Astrocyte (in vitro differentiated cells and primary cell): ENCODE measurements around the gene PRKAG2. TPM values are rescaled to one million over a fixed set of nuclear protein-coding genes. Genes with fewer than 3 reads are reported as not detected.

Experiments used
- DNase-seq: peaks from one replicate; pipeline ENCODE4 v3.0.0-alpha.2; 2010; ENCODE audit warnings: low read depth
- FAIRE-seq: peaks from 2 replicates; lab custom pipeline; 2011; peaks lifted over from hg19 to GRCh38; lab: Jason Lieb, UNC
- H2AFZ ChIP-seq: 2 replicates; pipeline ENCODE4 v1.6.0; 2012; ENCODE audit warnings: low read depth, low read length, inconsistent platforms
- H3K27ac ChIP-seq: 2 replicates; pipeline ENCODE4 v1.5.1; 2011; ENCODE audit warnings: low read depth, low read length, inconsistent platforms
- H3K27me3 ChIP-seq: 2 replicates; pipeline ENCODE4 v1.6.0; 2011; ENCODE audit warnings: low read length, inconsistent platforms; ENCODE audit not compliant: insufficient read depth
- H3K36me3 ChIP-seq: 2 replicates; pipeline ENCODE4 v1.5.1; 2011; ENCODE audit warnings: low read length, inconsistent platforms; ENCODE audit not compliant: insufficient read depth
- H3K4me1 ChIP-seq: 2 replicates; pipeline ENCODE4 v1.5.1; 2011; ENCODE audit warnings: low read length, inconsistent platforms; ENCODE audit not compliant: insufficient read depth
- H3K4me2 ChIP-seq: 2 replicates; pipeline ENCODE4 v1.6.0; 2012; ENCODE audit warnings: low read length, inconsistent platforms
- H3K4me3 ChIP-seq: 2 replicates; pipeline ENCODE4 v1.5.1; 2011; ENCODE audit warnings: low read depth, mild to moderate bottlenecking, low read length, inconsistent platforms; ENCODE audit not compliant: insufficient read depth
- H3K79me2 ChIP-seq: 2 replicates; pipeline ENCODE4 v1.6.0; 2012; ENCODE audit warnings: mild to moderate bottlenecking, low read length, inconsistent platforms; ENCODE audit not compliant: insufficient read depth
- H3K9ac ChIP-seq: 2 replicates; pipeline ENCODE4 v1.6.0; 2012; ENCODE audit warnings: mild to moderate bottlenecking, low read length, inconsistent platforms
- H3K9me3 ChIP-seq: 2 replicates; pipeline ENCODE4 v1.5.1; 2012; ENCODE audit warnings: low read depth, mild to moderate bottlenecking, low read length, inconsistent platforms; ENCODE audit not compliant: insufficient read depth
- H4K20me1 ChIP-seq: 2 replicates; pipeline ENCODE4 v1.6.0; 2012; ENCODE audit warnings: low read length, inconsistent platforms; ENCODE audit not compliant: insufficient read depth
- H3K27ac Mint-ChIP-seq: one replicate; pipeline ENCODE4 v1.8.0; 2021; ENCODE audit warnings: mild to moderate bottlenecking, mixed read lengths; ENCODE audit not compliant: unreplicated experiment
- H3K27me3 Mint-ChIP-seq: one replicate; pipeline ENCODE4 v1.8.0; 2021; ENCODE audit warnings: low read depth, mixed read lengths; ENCODE audit not compliant: unreplicated experiment
- H3K36me3 Mint-ChIP-seq: one replicate; pipeline ENCODE4 v1.8.0; 2021; ENCODE audit warnings: low read depth, mixed read lengths; ENCODE audit not compliant: unreplicated experiment
- H3K4me1 Mint-ChIP-seq: one replicate; pipeline ENCODE4 v1.8.0; 2021; ENCODE audit warnings: low read depth, mixed read lengths; ENCODE audit not compliant: unreplicated experiment
- H3K4me3 Mint-ChIP-seq: one replicate; pipeline ENCODE4 v1.8.0; 2021; ENCODE audit warnings: mild to moderate bottlenecking, moderate library complexity, mixed read lengths; ENCODE audit not compliant: unreplicated experiment
- H3K9me3 Mint-ChIP-seq: one replicate; pipeline ENCODE4 v1.8.0; 2021; ENCODE audit warnings: mild to moderate bottlenecking, mixed read lengths; ENCODE audit not compliant: unreplicated experiment
- CTCF ChIP-seq: IDR thresholded peaks from 2 replicates; pipeline ENCODE4 v1.5.1; 2011; ENCODE audit warnings: low read depth, mild to moderate bottlenecking, inconsistent platforms, low read length, moderate library complexity; ENCODE audit not compliant: insufficient read depth
- EZH2 ChIP-seq: IDR thresholded peaks from 2 replicates; pipeline ENCODE4 v1.6.1; 2012; ENCODE audit warnings: mild to moderate bottlenecking, low read length, inconsistent platforms; ENCODE audit not compliant: insufficient read depth
- total RNA-seq: library from RNA; stranded (reverse); gene quantifications from 2 replicates; pipeline ENCODE4 v1.2.1, GENCODE V29; 2021

Gene PRKAG2
- total RNA-seq, 1 donor from 2014 or later: 40.7 TPM

DNA sequence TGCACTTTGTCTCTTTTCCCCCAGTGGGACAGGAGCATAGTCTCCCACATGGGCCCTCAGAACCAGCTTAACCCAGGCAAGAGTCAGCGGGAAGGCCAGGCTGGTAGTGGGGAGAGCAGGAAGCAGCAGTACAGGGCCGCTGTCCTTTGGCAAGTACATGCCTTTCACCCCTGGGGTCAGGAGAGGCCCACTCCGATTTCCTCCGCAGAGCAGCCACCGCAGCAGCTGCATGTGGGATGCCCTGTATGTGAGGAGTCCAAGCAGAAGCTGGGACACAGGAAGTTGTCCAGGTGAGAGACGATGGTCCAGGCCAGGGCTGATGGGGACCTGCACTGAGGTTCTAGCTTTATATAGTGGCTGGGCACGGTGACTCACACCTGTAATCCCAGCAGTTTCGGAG, 42.7 kb upstream of the PRKAG2 start:
- Mint-ChIP-seq H3K4me1 (no peaks in the 10 kb centered on the region), H3K36me3 (peaks cover 2% of the 10 kb centered on the region), H3K27ac (no peak overlapping the region), H3K27me3 (peaks cover 57% of the 10 kb centered on the region), H3K4me3 (no peak overlapping the region), H3K9me3 (peaks cover 3% of the 10 kb centered on the region)
- TF ChIP-seq EZH2: no peak
- no peak for TF ChIP-seq CTCF
- Histone ChIP-seq H3K9ac (no peak overlapping the region), H3K27ac (no peak overlapping the region), H3K27me3 (peaks cover 9% of the 10 kb centered on the region), H3K4me3 (no peak overlapping the region), H2AFZ (no peak overlapping the region), H3K79me2 (no peaks in the 10 kb centered on the region), H3K4me1 (no peaks in the 10 kb centered on the region), H4K20me1 (no peaks in the 10 kb centered on the region), H3K9me3 (peaks cover 3% of the 10 kb centered on the region), H3K4me2 (no peak overlapping the region), H3K36me3 (no peaks in the 10 kb centered on the region)
- no peak for DNase-seq
- FAIRE-seq: no peak

GRCh38 chr7:151918510-151918843, 41.6 kb upstream of the PRKAG2 start:
- H3K79me2 ChIP-seq: no peaks in the 10 kb centered on the region
- peaks cover 3% of the 10 kb centered on the region for H3K9me3 ChIP-seq
- Mint-ChIP-seq H3K9me3 (peaks cover 3% of the 10 kb centered on the region), H3K4me1 (no peaks in the 10 kb centered on the region), H3K4me3 (no peak overlapping the region), H3K36me3 (no peaks in the 10 kb centered on the region), H3K27ac (no peak overlapping the region), H3K27me3 (peaks cover 51% of the 10 kb centered on the region)
- H4K20me1 ChIP-seq: no peaks in the 10 kb centered on the region
- no peak for TF ChIP-seq CTCF
- no peaks in the 10 kb centered on the region for H3K36me3 ChIP-seq
- peaks cover 9% of the 10 kb centered on the region for H3K27me3 ChIP-seq
- no peak overlapping the region for H2AFZ ChIP-seq
- no peak for FAIRE-seq
- H3K27ac ChIP-seq: no peak overlapping the region
- no peak for DNase-seq
- H3K4me3 ChIP-seq: no peak overlapping the region
- no peak overlapping the region for H3K9ac ChIP-seq
- H3K4me2 ChIP-seq: no peak overlapping the region
- no peaks in the 10 kb centered on the region for H3K4me1 ChIP-seq

- H3K4me2 ChIP-seq: no peak overlapping the region
- no peaks in the 10 kb centered on the region for H3K4me1 Mint-ChIP-seq
- FAIRE-seq: no peak
- H3K4me3 Mint-ChIP-seq: no peak overlapping the region
- no peak overlapping the region for H3K9ac ChIP-seq
- DNase-seq: no peak
- H3K79me2 ChIP-seq: no peaks in the 10 kb centered on the region
- H2AFZ ChIP-seq: no peak overlapping the region
- no peaks in the 10 kb centered on the region for H3K36me3 Mint-ChIP-seq
- H3K27ac Mint-ChIP-seq: no peak overlapping the region
- H4K20me1 ChIP-seq: no peaks in the 10 kb centered on the region
- H3K27me3 Mint-ChIP-seq: peaks cover 45% of the 10 kb centered on the region
- H3K36me3 ChIP-seq: no peaks in the 10 kb centered on the region
- peaks cover 3% of the 10 kb centered on the region for H3K9me3 Mint-ChIP-seq
- H3K27ac ChIP-seq: no peak overlapping the region
- H3K4me3 ChIP-seq: no peak overlapping the region
- H3K27me3 ChIP-seq: peaks cover 9% of the 10 kb centered on the region
- TF ChIP-seq CTCF: no peak
- TF ChIP-seq EZH2: no peak
- no peaks in the 10 kb centered on the region for H3K4me1 ChIP-seq
- peaks cover 3% of the 10 kb centered on the region for H3K9me3 ChIP-seq
Observed at GRCh38 chr7:151917791-151918509, 41.0 kb upstream of the PRKAG2 start.
